ENCODE measurements around the gene LRPPRC. TPM values are rescaled to one million over a fixed set of nuclear protein-coding genes. Genes with fewer than 3 reads are reported as not detected.
A peak's percentile ranks its signal among the peaks of the same experiment; 100 is the strongest.

The LRPPRC gene
- total RNA-seq, 8 experiments from 2014 or later: 50.5 to 152 (median 72.7) TPM

DNA sequence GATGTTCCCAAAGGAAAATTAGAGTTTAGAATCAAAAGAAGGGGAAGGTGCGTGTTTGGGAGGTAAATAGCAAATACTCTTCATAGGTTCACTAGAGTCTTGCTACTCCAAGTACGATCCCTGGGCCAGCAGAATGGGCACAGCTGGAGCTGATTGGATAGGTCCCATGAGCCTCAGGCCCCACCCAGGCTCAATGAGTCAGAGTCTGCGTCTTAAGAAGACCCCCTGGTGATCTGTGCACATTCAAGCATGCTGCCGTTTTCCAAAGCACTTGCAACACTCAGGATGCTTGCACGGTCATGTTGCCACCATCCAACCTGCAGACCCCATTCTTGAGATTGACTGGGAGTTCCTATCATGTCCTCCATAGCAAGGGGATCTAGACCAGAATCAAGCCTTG lies 116.5 kb downstream of the LRPPRC start:
- H3K4me1 ChIP-seq (replicated peaks in 1 of 2): no peaks in the 10 kb centered on the region
- in situ Hi-C loops (cut with MboI; ENCODE audit: low pct_unique_long_range_greater_than_20kb in 2 of 9, low sequenced_read_pairs in 9 of 9, unreplicated experiment in 9 of 9): loop anchor here in 1 of 9 experiments (25.0 kb wide), 1 partner anchor 267 kb away; no protein-coding TSS in a partner anchor
- no peak overlapping the region for H3K4me3 ChIP-seq
- no peak overlapping the region for H3K27ac ChIP-seq
- ATAC-seq (replicated peaks in 6 of 8): no peak
- WGBS, 10 experiments: 0 to 100% (median 68%) methylated on average over 1 to 4 of the region's 5 CpGs; no CpG with 5 or more reads in 2 of the 10 experiments

DNA sequence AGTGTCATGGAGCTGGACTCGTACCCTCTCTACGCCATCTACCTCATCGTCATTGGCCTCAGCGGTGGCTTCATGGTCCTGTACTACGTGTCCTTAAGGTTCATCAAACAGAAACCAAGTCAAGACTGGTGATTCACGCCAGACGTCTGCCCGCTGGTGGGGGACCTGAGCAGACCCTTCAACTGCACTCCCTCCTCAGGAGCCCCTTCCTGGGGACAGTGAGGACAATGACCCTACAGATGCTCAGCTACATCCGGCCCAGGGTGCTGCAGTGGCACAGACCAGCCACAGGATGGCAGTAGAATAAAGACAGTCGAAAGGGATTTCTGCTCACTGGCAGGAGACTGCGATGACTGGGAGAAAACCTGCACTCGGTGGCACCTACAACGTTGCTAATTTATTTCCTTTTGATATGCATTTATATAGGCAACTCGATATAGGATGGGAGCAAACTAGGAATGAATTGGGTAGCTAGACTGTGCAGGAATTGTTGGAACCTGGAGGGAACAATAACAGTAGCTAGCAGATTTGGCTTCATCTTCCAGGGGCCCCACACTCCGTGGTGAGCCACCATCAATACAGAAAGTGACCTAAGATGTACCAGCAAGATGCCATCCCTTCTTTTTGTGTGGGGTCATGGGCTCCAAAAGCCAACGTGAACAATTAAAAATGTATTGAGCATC lies 117.9 kb downstream of the LRPPRC start:
- peak; percentile 41 to 80 (median 68) for ATAC-seq (replicated peaks in 6 of 8)
- Histone ChIP-seq H3K4me1 (replicated peaks in 1 of 2) (no peaks in the 10 kb centered on the region), H3K4me3 (no peak overlapping the region), H3K27ac (no peak overlapping the region)
- 0 to 100% (median 16%) methylated on average over 1 to 11 of the region's 16 CpGs; no CpG with 5 or more reads in 1 of the 10 experiments for WGBS, 10 experiments
- in situ Hi-C loops (cut with MboI; ENCODE audit: low pct_unique_long_range_greater_than_20kb in 2 of 9, low sequenced_read_pairs in 9 of 9, unreplicated experiment in 9 of 9): loop anchor here in 1 of 9 experiments (25.0 kb wide), 1 partner anchor 266 kb away; no protein-coding TSS in a partner anchor

DNA sequence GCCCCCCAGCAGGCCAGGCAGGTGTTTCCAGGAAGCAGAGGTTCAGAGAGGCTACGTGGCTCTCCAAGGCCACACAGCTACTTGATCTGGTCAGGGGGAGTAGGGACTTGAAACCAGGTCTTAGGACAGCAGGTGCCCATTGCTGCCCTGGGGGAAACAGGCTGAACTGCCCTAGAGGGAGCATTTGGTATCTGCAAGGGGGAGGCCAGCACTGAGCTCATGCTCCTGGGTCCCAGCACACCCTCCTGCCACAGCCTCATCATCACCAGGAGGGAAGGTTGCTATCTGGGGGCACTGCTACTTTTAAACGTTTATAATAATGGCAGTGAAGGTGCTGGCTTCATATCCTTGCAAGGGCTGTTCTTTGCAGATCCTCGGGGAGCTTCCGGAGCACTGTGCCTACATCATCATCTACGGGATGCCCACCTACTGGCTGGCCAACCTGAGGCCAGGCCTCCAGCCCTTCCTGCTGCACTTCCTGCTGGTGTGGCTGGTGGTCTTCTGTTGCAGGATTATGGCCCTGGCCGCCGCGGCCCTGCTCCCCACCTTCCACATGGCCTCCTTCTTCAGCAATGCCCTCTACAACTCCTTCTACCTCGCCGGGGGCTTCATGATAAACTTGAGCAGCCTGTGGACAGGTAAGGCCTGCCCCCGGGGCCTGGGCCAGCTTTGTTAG lies 120.9 kb downstream of the LRPPRC start:
- in situ Hi-C loops (cut with MboI; ENCODE audit: low pct_unique_long_range_greater_than_20kb in 2 of 9, low sequenced_read_pairs in 9 of 9, unreplicated experiment in 9 of 9): loop anchor here in 1 of 9 experiments (25.0 kb wide), 1 partner anchor 263 kb away; no protein-coding TSS in a partner anchor
- 53 to 88% (median 80%) methylated on average over 3 to 11 of the region's 11 CpGs; no CpG with 5 or more reads in 4 of the 10 experiments for WGBS, 10 experiments
- ATAC-seq (replicated peaks in 6 of 8): no peak

DNA sequence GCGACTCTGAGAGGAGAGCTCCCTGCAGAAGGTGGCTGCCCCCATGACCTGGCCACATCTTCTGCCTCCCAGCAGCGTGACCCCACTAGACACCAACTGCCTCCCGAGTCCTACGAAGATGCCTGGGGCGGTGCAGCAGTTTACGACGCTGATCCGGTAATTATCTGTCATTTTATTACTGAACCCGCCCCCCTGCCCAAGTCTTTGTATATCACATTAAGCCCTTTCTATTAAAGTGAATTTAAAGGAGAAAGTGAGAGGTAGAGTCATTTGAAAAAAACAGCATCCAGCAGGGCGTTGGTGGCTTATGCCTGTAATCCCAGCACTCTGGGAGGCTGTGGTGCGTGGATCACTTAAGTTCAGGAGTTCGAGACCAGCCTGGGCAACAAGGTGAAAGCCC lies 123.6 kb downstream of the LRPPRC start:
- H3K4me1 ChIP-seq (replicated peaks in 1 of 2): no peaks in the 10 kb centered on the region
- in situ Hi-C loops (cut with MboI; ENCODE audit: low pct_unique_long_range_greater_than_20kb in 2 of 9, low sequenced_read_pairs in 9 of 9, unreplicated experiment in 9 of 9): no loop called here
- H3K4me3 ChIP-seq: no peak overlapping the region
- ATAC-seq (replicated peaks in 6 of 8): no peak
- 28 to 81% (median 68%) methylated on average over 1 to 9 of the region's 12 CpGs; no CpG with 5 or more reads in 2 of the 10 experiments for WGBS, 10 experiments
- H3K27ac ChIP-seq: no peak overlapping the region

More for the DNA sequence above, 120.9 kb downstream of the LRPPRC start:
- no peak overlapping the region for H3K27ac ChIP-seq
- no peaks in the 10 kb centered on the region for H3K4me1 ChIP-seq (replicated peaks in 1 of 2)
- no peak overlapping the region for H3K4me3 ChIP-seq

DNA sequence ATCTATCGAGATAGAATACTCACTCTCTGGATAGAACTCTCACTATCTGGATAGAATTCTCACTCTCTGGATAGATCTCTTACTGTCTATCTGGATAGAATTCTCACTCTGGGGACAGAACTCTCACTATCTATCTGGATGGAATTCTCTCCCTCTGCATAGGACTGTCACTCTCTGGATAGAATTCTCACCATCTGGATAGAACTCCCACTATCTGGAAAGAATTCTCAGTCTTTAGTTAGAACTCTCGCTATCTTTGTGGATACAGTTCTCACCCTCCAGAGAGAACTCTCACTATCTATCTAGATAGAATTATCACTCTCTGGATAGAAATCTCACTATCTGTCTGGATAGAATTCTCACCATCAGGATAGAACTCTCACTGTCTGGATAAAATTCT lies 140.5 kb downstream of the LRPPRC start:
- in situ Hi-C loops (cut with MboI; ENCODE audit: low pct_unique_long_range_greater_than_20kb in 2 of 9, low sequenced_read_pairs in 9 of 9, unreplicated experiment in 9 of 9): no loop called here
- H3K4me1 ChIP-seq (replicated peaks in 1 of 2): no peaks in the 10 kb centered on the region
- 38 to 92% (median 67%) methylated on average over 1 to 2 of the region's 2 CpGs; no CpG with 5 or more reads in 2 of the 10 experiments for WGBS, 10 experiments

DNA sequence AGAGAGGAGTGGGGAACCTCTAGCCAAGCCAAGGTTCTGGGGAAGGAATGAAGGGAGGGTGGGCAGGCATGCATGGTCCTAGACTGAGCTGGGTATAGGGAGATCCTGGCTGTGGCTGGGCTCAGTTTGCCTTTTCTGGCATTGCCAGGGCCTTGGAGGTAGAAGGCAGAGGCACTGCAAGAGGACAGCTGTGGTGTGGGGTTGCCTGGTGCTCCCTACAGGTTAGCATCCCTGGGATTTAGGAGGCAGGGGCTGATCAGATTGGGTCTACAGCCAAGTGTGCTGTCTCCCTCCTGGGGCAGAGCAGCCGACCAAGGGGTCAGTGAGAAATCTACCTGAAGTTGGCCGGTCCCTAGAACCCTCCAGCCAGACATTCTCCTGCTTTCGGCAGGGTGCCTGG lies 141.1 kb downstream of the LRPPRC start:
- 8 to 100% (median 51%) methylated on average over 2 to 3 of the region's 3 CpGs; no CpG with 5 or more reads in 4 of the 10 experiments for WGBS, 10 experiments
- no peak for ATAC-seq (replicated peaks in 6 of 8)
- Histone ChIP-seq H3K4me3 (no peak overlapping the region), H3K4me1 (replicated peaks in 1 of 2) (no peaks in the 10 kb centered on the region), H3K27ac (no peak overlapping the region)
- in situ Hi-C loops (cut with MboI; ENCODE audit: low pct_unique_long_range_greater_than_20kb in 2 of 9, low sequenced_read_pairs in 9 of 9, unreplicated experiment in 9 of 9): no loop called here

More for the DNA sequence above, 140.5 kb downstream of the LRPPRC start:
- H3K27ac ChIP-seq: no peak overlapping the region
- no peak for ATAC-seq (replicated peaks in 6 of 8)
- no peak overlapping the region for H3K4me3 ChIP-seq

DNA sequence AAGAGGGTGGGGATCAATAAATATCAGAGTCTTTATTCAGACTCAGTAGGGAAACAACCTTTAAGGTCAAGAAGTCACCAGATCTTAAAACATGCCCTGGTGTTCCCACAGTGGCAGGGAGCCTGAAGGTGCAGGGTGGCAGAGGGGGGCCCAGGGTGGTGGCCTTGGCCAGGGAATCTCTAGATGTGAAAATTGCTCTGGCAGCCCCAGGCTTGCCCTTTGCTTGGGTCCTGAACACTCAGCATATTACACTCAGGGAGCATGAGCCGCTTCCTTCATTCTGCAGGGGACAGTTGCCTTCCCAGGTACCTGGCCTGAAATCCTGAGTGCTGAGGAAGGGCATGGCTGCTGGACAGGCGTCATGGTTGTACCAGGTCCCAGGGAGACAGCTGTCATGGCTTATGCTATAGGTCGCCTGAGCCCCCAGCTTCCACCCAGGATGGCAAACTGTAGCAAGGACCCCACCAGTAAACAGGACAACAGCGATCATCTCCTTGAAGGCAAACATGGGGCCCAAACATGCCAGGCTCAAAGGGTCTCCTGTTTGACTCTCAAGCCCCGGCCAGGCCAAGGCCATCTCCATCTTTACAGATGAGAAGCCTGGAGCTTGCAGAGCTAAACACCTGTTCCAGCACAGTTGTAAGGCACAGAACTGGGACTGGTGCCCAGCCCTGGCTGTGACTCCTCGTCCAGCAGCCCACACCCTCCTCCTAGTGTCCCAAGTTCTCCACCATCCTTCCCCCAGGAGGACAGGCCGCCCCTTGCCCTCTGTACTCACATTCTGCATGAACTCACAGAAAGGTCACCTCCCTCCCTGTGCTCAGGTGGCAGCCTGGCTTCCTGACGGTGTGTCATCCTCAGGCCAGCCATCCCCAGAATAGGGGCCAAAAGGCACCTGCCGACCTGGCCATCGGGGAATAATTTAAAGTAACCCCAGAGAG lies 142.4 kb downstream of the LRPPRC start:
- no peak overlapping the region for H3K4me3 ChIP-seq
- H3K27ac ChIP-seq: no peak overlapping the region
- in situ Hi-C loops (cut with MboI; ENCODE audit: low pct_unique_long_range_greater_than_20kb in 2 of 9, low sequenced_read_pairs in 9 of 9, unreplicated experiment in 9 of 9): no loop called here
- ATAC-seq (replicated peaks in 6 of 8): no peak
- no peaks in the 10 kb centered on the region for H3K4me1 ChIP-seq (replicated peaks in 1 of 2)
- WGBS, 10 experiments: 33 to 83% (median 71%) methylated on average over 1 to 5 of the region's 10 CpGs; no CpG with 5 or more reads in 2 of the 10 experiments

DNA sequence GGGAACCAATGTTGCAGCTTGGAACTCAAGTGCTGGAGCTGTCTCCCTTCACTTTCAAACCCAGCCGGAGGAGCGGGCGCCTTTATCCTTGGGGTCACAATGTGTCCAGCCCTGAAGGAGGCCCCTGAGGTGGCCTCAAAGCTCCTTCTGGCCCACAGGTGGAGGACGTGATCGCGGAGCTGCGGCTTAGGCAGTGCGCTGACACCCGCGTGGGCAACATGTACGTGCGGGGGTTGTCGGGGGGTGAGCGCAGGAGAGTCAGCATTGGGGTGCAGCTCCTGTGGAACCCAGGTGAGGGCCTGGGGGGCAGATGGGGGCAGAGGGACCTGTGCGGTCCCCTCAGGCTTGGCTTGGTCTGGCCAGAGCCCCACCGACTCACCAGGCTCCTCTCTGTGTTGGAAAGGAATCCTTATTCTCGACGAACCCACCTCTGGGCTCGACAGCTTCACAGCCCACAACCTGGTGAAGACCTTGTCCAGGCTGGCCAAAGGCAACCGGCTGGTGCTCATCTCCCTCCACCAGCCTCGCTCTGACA lies 143.5 kb downstream of the LRPPRC start:
- Histone ChIP-seq H3K4me1 (replicated peaks in 1 of 2) (no peaks in the 10 kb centered on the region), H3K4me3 (no peak overlapping the region), H3K27ac (no peak overlapping the region)
- no peak for ATAC-seq (replicated peaks in 6 of 8)
- in situ Hi-C loops (cut with MboI; ENCODE audit: low pct_unique_long_range_greater_than_20kb in 2 of 9, low sequenced_read_pairs in 9 of 9, unreplicated experiment in 9 of 9): no loop called here
- 60 to 100% (median 80%) methylated on average over 1 to 5 of the region's 21 CpGs; no CpG with 5 or more reads in 5 of the 10 experiments for WGBS, 10 experiments

DNA sequence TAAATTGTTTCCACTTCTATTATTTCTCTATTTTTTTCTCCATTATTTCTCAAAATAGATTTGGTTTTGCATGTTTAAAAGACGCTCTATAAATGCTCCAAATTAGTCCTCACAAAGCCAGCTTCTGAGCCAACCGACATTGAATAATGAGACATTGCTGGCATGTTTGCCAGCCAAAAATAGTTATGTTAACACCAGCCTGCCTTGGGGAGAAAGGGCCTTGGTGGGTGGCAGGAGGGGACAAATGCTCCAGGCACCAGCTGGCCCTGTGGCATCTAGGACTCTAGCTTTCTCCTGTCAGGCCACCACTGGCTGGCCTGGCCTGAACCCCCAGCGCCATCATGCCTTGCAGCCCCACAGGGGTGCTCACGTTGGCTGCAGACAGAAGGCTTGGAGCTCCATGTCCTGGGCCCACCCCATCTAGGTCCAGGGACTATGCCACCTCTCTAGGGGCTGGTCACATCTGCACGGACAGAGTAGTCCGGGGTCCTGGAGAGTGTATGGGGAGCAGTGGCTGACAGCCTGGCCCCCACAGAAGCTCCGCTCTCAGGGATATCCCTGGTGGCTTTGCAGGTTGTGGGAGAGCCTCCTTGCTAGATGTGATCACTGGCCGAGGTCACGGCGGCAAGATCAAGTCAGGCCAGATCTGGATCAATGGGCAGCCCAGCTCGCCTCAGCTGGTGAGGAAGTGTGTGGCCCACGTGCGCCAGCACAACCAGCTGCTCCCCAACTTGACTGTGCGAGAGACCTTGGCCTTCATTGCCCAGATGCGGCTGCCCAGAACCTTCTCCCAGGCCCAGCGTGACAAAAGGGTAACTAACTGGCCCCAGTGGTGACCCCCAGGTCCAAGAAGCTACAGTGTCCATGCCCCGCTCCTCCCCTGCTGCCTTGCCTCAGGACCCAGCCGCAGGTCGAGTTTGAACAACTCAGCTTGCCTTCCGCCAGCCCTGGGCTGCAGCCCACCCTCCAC lies 144.5 kb downstream of the LRPPRC start:
- in situ Hi-C loops (cut with MboI; ENCODE audit: low pct_unique_long_range_greater_than_20kb in 2 of 9, low sequenced_read_pairs in 9 of 9, unreplicated experiment in 9 of 9): no loop called here

DNA sequence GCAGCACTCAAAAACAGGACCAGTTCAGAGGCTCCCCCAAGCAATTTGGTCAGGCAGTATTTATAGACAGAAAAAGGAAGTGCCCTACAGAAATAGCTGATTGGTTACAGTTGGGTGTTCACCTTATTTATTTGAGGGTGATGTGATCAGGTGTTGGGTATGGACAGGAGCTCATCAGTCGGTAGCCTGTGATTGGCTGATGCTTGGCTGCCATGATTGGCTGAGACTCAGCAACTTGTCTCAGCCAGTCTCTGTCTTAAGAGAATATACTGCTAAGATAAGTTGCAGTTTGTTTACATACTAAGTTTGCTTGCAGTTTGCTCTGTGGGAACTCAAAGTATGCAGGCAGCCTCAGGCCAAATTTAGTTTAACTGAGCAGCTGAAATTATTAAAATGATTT lies 147.6 kb downstream of the LRPPRC start:
- 29 to 100% (median 71%) methylated on average over 1 of the region's 1 CpG; no CpG with 5 or more reads in 5 of the 10 experiments for WGBS, 10 experiments
- H3K27ac ChIP-seq: no peak overlapping the region
- ATAC-seq (replicated peaks in 6 of 8): peak in 1 of 8 experiments; percentile 52
- in situ Hi-C loops (cut with MboI; ENCODE audit: low pct_unique_long_range_greater_than_20kb in 2 of 9, low sequenced_read_pairs in 9 of 9, unreplicated experiment in 9 of 9): no loop called here
- no peaks in the 10 kb centered on the region for H3K4me1 ChIP-seq (replicated peaks in 1 of 2)
- no peak overlapping the region for H3K4me3 ChIP-seq

More for the DNA sequence above, 144.5 kb downstream of the LRPPRC start:
- Histone ChIP-seq H3K4me3 (no peak overlapping the region), H3K4me1 (replicated peaks in 1 of 2) (no peaks in the 10 kb centered on the region), H3K27ac (no peak overlapping the region)
- 13 to 100% (median 81%) methylated on average over 1 to 8 of the region's 20 CpGs for WGBS, 10 experiments
- no peak for ATAC-seq (replicated peaks in 6 of 8)

DNA sequence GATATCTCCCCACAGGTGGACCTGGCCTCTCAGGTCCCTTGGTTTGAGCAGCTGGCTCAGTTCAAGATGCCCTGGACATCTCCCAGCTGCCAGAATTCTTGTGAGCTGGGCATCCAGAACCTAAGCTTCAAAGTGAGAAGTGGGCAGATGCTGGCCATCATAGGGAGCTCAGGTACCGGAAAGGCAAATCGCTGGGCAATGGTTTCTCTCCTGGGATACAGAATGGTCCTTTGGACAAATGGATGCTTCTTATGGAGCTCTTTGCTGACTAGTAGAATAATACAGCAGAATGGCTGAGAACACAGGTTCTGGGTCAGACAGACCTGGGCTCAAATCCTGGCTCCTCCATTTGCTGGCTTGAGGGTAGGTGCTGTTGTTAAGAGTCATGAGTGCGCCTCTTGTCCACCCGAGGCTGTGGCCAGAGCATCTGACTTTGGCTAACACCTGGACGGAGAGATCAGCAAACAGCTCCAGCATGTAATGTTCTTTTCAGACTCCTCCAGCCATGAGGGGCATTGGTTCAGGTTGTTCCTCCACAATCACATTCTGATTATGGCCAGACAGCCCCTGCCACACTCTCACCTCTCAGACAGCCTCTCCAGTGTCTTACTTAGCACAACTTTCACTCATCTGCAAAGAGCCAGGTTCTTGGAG lies 149.5 kb downstream of the LRPPRC start:
- WGBS, 10 experiments: 49 to 83% (median 72%) methylated on average over 1 to 4 of the region's 5 CpGs; no CpG with 5 or more reads in 4 of the 10 experiments
- Histone ChIP-seq H3K4me1 (replicated peaks in 1 of 2) (no peaks in the 10 kb centered on the region), H3K27ac (no peak overlapping the region), H3K4me3 (no peak overlapping the region)
- ATAC-seq (replicated peaks in 6 of 8): no peak
- in situ Hi-C loops (cut with MboI; ENCODE audit: low pct_unique_long_range_greater_than_20kb in 2 of 9, low sequenced_read_pairs in 9 of 9, unreplicated experiment in 9 of 9): no loop called here
